HG02870 (cell line): ENCODE results near the gene APOBEC3H.
"Not testable (repeated sequence)": the region's sequence is repeated elsewhere in the genome, so short reads cannot be mapped to it uniquely, and the experiment has no call there.

Experiments used
- ATAC-seq: cut with Tn5 transposase; IDR thresholded peaks from one replicate; pipeline ENCODE4 v1.9.1; 2021; ENCODE audit warnings: mild to moderate bottlenecking, moderate library complexity; ENCODE audit not compliant: unreplicated experiment

APOBEC3H gene

DNA sequence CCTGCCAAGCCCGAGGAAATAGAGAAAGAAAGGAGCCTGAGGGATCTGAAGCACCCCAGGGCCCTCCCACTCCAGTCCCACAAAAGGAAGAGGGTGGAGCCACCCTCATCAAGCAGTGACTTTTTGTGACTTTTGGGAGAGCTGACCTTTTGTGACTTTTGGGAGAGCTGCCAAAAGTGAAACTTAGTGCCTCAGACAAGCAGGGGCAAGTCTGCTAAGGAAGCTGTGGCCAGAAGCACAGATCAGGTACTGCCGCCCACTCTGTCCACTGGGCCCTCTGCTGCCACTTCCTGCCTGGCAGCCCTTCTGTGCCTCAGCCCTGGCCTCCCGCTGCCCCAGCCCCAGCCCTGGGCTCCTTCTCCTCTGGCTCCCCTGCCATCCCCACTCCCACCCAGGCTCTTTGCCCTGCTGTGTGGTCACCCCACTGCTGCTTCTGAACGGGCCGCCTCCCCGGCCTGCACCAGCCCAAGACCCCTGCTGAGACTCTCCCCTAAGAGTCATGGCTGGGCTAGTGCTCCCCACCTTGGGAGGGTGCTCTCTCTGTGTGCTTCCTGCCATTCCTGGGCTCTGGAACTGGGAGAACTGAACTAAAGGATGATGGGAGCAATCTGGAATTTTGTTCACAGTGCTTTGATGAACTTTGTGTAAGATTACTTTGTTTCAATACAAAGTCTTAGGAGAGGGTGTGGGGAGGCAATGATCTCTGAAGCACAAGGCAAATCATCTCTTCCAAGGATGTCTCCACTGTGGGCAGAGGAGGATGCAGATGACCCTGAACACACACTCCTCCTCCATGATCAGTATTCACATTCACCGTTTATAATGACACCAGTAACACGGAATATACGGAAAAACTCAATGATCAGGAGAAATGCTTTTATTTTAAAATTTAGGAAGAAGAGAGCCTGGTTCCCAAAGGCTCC, at the start of gene APOBEC3H:
Gene APOBEC3H, plus strand, starts transcription at position 147 of the 923 bp plus-strand sequence. CDS start 3,035 bp downstream, outside the sequence.
- no peak for ATAC-seq

DNA sequence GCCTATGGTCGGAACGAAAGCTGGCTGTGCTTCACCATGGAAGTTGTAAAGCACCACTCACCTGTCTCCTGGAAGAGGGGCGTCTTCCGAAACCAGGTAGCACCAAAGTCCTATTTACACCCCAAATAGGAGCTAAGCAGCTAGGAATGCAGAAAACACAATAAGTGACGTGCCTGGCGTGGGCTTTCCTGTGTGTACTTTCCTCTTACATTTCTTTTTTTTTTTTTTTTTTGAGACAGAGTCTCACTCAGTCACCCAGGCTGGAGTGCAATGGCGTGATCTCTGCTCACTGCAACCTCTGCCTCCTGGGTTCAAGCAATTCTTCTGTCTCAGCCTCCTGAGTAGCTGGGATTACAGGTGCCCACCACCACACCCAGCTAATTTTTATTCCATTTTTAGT, 47.6 kb upstream of the APOBEC3H start:
- ATAC-seq: not testable (repeated sequence)

DNA sequence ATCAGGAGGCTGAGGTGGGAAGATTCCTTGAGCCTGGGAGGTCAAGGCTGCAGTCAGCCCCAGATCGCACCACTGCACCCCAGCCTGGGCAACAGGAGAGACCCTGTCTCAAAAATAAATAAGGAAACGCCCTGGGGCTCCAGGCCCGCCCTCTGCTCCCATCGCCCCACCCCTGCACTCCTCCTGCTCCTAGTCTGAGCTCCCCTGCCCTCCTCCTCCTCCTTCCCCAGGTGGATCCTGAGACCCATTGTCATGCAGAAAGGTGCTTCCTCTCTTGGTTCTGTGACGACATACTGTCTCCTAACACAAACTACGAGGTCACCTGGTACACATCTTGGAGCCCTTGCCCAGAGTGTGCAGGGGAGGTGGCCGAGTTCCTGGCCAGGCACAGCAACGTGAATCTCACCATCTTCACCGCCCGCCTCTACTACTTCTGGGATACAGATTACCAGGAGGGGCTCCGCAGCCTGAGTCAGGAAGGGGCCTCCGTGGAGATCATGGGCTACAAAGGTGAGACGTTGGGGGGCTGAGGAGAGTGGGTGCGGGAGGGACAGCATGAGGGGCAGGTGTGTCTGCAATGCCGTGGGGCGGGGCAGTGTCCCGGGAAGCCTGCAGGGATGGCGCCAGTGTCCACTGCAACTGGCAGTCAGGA, 45.1 kb upstream of the APOBEC3H start:
- ATAC-seq: not testable (repeated sequence)

DNA sequence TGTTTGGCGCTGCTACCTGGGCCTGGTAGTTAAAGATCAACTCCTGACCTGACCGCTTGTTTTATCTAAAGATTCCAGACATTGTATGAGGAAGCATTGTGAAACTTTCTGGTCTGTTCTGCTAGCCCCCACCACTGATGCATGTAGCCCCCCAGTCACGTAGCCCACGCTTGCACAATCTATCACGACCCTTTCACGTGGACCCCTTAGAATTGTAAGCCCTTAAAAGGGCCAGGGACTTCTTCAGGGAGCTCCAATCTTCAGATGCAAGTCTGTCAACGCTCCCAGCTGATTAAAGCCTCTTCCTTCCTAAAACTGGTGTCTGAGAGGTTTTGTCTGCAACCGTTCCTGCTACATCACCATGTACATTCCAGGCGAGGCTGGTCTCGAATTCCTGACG, 41.4 kb upstream of the APOBEC3H start:
- ATAC-seq: no peak

DNA sequence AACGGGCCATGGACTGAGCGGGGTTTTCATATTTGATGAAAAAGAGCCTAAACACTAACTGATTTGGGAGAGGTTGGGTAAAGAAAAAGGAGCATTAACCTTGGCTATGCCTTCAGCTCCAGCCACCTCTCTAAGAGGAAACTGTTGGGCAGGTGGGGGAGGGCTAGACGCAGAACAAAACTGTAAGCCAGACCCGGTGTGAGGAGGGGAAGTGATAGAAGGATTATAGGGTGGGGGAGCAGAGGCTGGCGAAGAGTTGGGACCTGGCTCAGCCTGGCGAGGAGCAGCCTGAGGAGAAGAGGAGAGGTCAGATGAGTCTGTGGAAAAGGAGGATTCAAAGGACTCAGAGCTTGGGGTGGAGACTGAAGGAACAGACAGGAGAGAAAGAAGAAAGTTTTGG, 35.8 kb upstream of the APOBEC3H start:
- not testable (repeated sequence) for ATAC-seq

DNA sequence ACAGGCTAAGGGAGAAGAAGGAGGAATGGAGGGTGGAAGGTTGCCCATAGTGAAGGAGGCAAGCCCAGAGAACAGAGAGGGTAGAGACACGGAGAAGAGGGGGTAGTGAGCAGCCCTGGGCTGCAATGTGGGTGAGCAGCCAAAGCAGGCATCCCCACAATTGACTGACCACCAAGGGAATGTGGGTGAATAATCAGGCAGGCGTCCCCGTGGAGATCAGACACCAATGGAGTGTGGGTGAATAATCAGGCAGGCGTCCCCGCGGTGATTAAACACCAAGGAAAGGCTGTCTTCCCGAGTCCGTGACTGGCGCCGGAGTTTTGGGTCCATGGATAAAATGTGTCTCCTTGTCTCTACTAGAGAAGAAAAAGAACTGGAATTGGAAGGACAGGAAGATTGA, 35.1 kb upstream of the APOBEC3H start:
- not testable (repeated sequence) for ATAC-seq

DNA sequence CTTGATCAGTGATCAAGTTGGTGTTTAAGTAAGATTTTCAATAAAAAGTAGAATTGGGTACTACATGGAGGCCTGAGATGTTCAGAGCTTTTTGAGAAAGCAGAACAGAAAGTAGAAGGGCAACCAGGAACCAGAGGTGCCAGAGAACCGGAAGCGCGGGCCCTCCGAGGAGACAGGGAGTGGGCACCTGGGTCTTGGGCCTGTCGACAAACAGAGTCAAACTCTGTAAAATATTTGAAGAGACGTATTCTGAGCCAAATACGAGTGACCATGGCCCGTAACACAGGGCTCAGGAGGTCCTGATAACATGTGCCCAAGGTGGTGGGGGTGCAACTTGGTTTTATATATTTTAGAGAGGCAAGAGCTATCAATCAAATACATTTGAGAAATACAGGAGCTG, 33.1 kb upstream of the APOBEC3H start:
- ATAC-seq: not testable (repeated sequence)

DNA sequence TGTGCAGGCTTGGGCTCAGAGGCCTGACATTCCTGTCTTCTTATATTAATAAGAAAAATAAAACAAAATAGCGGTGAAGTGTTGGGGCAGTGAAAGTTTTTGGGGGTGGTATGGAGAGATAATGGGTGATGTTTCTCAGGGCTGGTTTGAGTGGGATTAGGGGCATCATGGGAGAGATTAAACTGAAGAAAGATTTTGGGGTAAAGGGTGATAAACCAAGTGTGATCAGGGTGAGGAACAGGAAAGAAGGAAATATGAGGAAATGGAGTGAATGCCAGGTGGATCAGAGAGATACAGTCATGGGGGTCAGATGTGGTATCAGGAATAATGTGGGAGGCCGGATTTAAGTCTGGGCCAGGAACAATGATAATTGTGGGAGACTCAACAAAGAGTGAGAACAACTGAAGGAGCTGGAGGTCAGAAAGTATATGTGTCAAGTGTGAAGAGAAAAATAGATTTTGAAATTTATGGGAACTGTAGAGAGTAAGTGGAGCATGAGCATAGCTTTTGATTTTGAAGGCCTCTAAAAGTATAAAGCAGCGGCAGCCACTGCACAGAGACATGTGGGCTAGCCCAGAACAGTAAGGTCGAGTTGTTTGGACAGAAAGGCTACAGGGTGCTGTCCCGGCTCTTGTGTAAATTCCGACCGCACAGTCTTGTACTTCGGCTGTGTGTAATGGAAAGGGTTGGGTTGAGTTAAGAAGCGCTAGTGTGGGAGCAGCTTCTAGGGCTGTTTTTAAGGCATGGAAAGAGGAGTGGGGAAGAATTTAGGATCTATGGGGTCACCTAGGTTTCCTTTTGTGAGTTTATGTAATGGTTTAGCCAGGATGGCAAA, 30.4 kb upstream of the APOBEC3H start:
- ATAC-seq: peak; percentile 53

DNA sequence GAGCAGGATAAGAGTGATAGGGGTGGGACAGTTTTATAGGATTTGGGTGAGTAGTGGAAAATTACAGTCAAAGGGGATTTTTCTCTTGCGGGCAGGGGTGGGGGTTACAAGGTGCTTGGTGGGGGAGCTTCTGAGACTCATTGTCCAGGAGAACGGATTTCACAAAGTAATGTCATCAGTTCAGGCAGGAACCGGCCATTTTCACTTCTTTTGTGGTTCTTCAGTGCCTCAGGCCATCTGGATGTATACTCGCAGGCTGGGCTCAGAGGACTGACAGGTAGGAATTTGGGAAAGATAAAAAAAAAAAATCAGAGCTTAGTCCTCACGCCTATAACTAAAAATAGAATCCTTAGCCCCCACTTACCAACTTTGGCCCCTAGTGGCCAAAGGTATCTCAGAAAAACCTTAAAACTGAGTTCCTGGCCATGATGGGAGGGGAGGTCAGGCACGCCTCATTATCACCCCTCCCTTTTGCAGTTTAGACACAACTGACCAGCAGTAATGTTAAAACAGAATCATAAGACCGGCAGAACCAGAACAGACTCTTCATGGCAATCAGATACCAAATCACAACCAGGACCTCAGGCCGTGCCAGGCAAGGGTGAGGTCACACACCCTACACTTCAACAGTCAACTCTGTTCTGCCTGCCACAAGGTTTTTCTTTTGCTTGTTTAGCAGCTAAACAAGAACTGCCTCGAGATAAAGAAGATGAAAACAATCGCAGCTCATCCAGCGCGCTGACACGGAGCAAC, 28.8 kb upstream of the APOBEC3H start:
- ATAC-seq: no peak

DNA sequence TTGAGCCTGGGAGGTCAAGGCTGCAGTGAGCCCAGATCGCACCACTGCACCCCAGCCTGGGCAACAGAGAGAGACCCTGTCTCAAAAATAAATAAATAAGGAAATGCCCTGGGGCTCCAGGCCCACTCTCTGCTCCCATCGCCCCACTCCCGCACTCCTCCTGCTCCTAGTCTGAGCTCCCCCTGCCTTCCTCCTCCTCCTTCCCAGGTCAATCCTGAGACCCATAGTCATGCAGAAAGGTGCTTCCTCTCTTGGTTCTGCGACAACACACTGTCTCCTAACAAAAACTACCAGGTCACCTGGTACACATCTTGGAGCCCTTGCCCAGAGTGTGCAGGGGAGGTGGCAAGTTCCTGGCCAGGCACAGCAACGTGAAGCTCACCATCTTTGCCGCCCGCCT, 26.9 kb upstream of the APOBEC3H start:
- ATAC-seq: no peak

DNA sequence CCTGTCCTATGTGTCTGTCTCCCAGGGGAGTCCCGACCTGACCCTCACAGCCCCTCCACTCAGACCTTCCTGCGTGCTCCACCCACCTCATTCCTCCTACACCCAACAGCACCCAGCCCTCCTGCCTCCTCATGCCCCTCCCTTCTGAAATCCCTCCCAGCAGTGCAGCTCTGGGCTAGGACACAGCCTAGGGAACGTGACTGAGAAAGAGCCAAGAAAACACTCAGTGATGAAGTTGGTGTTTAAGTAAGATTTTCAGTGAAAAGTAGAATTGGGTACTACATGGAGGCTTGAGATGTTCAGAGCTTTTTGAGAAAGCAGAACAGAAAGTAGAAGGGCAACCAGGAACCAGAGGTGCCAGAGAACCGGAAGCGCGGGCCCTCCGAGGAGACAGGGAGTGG, 24.5 kb upstream of the APOBEC3H start:
- ATAC-seq: not testable (repeated sequence)

DNA sequence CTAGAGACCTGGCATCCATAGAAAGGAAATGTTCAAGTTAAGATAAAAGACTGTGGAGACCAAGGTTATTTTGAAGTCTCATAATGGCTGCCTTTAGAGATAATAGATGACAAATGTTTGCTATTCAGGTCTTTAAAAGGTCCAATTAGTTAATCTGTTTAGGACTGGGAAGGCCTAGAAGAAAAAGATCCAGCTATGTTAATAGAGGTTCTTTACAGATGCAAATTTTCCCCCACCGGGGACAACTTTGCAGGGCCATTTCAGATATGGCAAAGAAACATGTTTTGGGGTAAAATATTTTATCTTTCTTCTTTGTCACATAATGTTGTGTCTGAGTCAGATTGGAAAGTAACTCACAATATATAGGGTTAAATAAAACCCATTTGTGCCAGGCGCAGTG, 23.1 kb upstream of the APOBEC3H start:
- ATAC-seq: no peak

DNA sequence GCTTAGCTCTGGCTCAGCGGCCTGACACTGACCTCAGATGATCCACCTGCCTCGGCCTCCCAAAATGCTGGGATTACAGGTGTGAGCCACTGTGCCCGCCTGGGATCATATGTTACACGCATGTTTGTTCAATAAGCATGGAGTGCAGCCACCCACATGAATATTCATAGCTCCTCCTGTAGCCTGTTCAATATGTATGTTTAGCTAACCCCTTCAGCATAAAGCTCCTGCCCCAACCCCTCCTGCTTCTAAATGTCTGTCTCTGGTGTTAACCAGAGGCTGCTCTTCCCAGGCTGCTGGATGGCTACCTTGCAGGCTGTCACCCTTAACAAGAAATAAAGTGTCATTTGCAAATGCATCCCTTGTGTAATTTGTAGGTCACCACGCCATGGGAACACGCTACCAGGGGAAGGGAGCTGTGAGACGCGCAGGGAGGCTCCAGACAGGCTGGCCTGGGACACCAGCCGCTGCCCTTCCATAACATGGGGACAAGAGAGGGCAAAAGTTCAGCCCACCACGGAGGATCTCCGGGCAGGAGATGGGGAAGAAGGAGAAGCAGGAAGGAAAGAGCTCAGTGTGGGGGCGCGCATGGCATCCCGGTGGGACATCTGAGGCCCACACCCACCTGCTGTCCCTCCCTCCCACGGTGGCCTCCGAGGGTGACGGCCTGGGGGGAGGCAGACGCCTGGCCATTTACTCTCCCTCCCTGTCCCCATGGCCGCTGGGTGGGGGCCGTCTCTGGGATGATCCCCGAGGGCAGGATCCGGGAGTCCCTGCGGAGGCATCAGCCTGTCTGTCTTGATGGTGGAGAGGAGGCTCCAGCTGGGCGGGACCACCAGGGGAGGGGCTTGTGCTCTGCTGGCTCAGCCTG, 20.7 kb upstream of the APOBEC3H start:
- peak; percentile 7 for ATAC-seq

DNA sequence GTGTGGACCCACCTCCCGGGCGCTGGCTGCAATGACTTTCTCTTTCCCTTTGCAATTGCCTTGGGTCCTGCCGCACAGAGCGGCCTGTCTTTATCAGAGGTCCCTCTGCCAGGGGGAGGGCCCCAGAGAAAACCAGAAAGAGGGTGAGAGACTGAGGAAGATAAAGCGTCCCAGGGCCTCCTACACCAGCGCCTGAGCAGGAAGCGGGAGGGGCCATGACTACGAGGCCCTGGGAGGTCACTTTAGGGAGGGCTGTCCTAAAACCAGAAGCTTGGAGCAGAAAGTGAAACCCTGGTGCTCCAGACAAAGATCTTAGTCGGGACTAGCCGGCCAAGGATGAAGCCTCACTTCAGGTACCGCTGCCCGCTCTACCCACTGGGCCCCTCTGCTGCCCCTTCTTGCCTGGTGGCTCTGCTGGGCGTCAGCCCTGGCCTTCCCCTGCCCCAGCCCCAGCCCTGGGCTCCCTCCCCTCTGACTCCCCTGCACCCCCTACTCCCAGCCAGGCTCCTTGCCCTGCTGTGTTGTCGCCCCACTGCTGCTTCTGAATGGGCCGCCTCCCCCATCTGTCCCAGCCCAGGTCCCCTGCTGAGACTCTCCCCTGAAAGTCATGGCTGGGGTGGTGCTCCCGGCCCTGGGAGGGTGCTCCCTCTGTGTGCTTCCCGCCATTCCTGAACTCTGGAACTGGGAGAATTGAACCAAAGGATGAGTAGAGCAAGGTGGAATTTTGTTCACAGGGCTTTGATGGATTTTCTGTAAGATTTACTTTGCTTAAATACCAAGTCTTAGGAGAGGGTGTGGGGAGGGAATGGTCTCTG, 19.8 kb upstream of the APOBEC3H start, which contains the start of gene APOBEC3G:
Gene APOBEC3G, plus strand, starts transcription at position 250 of the 815 bp plus-strand sequence. Its CDS starts 87 bp downstream, at position 337.
- ATAC-seq: peak; percentile 54

DNA sequence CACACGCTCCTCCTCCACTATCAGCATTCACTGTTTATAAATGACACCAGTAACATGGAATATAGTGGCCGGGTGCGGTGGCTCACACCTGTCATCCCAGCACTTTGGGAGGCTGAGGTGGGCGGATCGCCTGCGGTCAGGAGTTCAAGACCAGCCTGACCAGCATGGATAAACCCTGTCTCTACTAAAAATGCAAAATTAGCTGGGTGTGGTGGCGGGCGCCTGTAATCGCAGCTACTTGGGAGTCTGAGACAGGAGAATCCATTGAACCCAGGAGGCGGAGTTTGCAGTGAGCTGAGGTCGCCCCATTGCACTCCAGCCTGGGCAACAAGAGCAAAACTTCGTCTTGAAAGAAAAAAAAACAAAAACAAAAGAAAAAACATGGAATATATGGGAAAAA, 19.1 kb upstream of the APOBEC3H start:
- ATAC-seq: not testable (repeated sequence)

DNA sequence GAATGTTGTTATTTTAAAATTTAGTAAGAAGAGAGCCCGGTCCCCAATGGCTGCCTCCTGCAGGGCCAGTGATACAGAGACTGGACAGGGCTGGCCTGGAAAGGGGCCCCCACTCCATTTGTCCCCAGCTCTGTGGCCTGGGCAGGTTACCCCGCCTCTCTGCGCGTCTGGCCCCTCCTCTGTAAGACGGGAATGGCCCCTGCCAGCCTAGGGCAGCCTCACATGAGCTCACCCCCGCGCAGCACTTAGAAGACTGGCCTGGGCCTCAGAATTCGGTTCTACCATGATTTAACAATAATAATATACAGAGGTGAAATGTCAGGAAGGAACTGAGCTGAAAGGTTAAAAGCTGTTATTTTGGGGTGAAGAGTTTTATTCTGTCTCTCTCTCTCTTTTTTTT, 18.7 kb upstream of the APOBEC3H start:
- no peak for ATAC-seq

DNA sequence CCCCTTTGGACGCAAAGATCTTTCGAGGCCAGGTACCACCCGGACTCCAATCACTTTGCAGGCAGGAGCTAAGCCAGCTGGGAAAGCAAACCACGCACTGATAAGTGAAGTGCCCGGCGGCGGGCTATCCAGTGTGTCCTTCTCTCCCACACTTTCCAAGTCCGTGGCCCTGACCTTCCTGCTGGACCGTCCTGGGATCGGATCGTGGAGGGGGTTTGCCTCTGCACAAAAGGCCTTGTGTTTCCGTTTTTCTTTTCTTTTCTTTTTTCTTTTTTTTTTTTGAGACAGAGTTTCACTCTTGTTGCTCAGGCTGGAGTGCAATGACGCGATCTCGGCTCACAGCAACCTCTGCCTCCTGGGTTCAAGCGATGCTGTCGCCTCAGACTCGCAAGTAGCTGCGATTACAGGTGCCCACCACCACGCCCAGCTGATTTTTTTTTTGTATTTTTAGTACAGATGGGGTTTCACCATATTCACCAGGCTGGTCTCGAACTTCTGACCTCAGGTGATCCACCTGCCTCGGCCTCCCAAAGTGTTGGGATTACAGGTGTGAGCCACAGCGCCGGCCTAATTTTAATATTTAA, 17.9 kb upstream of the APOBEC3H start:
- not testable (repeated sequence) for ATAC-seq
